Central memory CD8-positive, alpha-beta T cell (primary cell): ENCODE data around the gene NPM3.
A peak's percentile ranks its signal among the peaks of the same experiment; 100 is the strongest.

Experiments used
- ATAC-seq: fragments of 150-1000 bp; cut with Tn5 transposase; replicated peaks from 2 replicates; pipeline ENCODE4 v1.10.0; 2022; ENCODE audit warnings: mild to moderate bottlenecking, moderate FRiP score, moderate number of reproducible peaks; ENCODE audit not compliant: poor library complexity, severe bottlenecking; ENCODE audit errors: extremely low read depth
- DNase-seq, 2 donors: peaks; one replicate each; pipeline ENCODE4 v3.0.0; 2021; ENCODE audit warnings: low spot score in 2 of 2
- H3K27ac Mint-ChIP-seq: one replicate; pipeline ENCODE4 v1.8.0; 2022; ENCODE audit warnings: low read depth, mild to moderate bottlenecking, moderate library complexity, mixed read lengths
- H3K27me3 Mint-ChIP-seq: one replicate; pipeline ENCODE4 v1.8.0; 2022; ENCODE audit warnings: mixed read lengths
- H3K36me3 Mint-ChIP-seq: one replicate; pipeline ENCODE4 v1.8.0; 2022; ENCODE audit warnings: mild to moderate bottlenecking, moderate library complexity, mixed read lengths; ENCODE audit not compliant: insufficient read depth
- H3K4me1 Mint-ChIP-seq: one replicate; pipeline ENCODE4 v1.8.0; 2022; ENCODE audit warnings: mixed read lengths
- H3K4me3 Mint-ChIP-seq: one replicate; pipeline ENCODE4 v1.8.0; 2022; ENCODE audit warnings: mild to moderate bottlenecking, moderate library complexity, mixed read lengths
- H3K9me3 Mint-ChIP-seq: one replicate; pipeline ENCODE4 v1.8.0; 2022; ENCODE audit warnings: mixed read lengths

The NPM3 gene

DNA sequence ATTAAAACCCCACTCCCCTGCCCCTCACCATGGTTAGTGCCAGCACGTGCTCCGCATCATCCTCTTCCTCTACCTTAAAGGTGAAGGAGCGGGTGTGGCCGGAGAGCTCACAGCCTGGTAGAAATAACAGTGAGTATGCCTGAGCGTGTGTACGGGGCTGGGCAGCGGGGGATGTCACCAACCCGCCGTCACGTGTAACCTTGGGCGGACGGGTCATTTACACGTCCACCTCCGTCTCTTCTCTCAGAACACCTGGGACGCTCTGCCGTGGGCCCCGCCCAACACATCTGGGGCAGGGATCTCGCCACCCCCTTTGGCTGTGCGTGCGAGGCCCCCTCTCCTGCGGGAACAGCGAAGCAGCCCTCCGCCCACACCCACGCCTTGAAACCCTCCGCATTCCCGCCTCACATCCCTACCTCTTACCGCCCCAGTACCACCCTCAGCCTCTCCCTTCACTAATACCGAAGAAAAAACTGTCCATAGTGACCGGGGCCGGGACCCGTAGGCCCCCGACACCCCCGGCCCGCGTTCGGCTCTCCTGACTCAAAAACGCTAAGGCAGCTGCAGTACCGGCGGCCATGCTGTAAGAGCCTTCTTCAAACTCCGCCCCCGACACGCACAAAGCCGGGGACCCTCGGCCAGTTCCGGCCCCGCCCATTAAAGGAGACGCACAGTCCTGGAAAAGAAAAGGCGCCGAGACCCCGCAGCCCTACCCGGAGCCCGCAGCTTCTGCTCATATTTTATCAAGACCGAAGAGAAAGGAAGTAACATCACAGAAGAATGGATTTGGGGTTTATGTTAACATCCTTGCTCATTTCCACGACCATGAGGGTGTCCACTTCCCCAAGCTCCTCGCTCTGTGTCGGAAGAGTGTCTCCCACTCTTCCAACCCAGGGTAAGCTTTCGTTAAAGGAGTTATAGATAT, at the start of gene NPM3:
Gene NPM3, minus strand, starts transcription at position 636 of the 925 bp plus-strand sequence. Its CDS starts 56 bp downstream, at position 580.
- Mint-ChIP-seq H3K4me3 (peak within 1 kb of the TSS; percentile 99), H3K4me1 (peaks cover 57% of the 10 kb centered on the region), H3K27me3 (peaks cover 14% of the 10 kb centered on the region), H3K9me3 (no peaks in the 10 kb centered on the region), H3K27ac (peak within 1 kb of the TSS; percentile 96), H3K36me3 (peaks cover 39% of the 10 kb centered on the region)
- peak; percentile 74 for ATAC-seq
- DNase-seq, result peak; percentile 54 to 58

GRCh38 chr10:101832325-101832771, 49.1 kb upstream of the NPM3 start:
- Mint-ChIP-seq H3K4me1 (peaks cover 56% of the 10 kb centered on the region), H3K4me3 (no peak overlapping the region), H3K9me3 (no peaks in the 10 kb centered on the region), H3K27ac (no peak overlapping the region), H3K27me3 (no peaks in the 10 kb centered on the region), H3K36me3 (peaks cover 13% of the 10 kb centered on the region)
- ATAC-seq, result no peak
- no peak for DNase-seq

GRCh38 chr10:101831169-101831811, 48.0 kb upstream of the NPM3 start:
- Mint-ChIP-seq H3K27me3 (no peaks in the 10 kb centered on the region), H3K4me1 (peaks cover 56% of the 10 kb centered on the region), H3K36me3 (peaks cover 13% of the 10 kb centered on the region), H3K9me3 (no peaks in the 10 kb centered on the region), H3K4me3 (peak overlapping the region; percentile 88), H3K27ac (peak overlapping the region; percentile 94)
- DNase-seq (no peak), ATAC-seq (no peak)

DNA sequence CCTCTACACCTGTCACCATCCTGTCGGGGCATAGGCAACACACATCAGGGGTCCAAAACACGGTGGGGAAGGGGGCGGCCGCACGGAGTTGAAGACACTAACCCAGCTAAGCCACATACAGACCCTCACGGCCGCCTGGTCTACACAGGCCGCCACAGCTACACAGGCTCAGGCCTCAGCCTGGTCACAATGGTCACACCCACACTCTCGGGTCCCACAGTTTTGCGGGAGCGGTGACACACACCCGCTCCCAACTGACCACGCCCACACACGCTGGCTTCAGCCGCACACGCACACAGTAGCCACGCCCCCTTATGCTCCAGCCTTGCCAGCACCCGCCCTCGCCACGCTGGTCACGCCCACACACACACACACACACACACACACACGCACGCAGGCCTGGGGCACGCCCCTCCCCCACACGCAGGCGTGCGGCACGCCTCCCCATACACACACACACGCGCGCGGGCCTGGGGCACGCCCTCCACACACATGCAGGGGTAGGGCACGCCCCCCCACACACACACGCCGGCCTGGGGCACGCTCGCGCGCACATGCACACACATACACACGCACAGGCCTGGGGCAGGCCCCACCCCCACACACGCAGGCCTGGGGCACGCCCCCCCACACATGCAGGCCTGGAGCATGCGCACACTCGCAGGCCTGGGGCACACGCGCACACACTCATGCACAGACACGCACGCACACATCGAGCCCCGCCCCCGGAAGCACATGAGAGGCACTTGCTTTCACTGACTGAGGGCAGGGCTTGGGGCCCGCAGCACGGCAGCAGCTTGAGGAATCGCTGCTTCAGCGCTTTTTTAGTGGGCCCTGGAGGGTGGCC, 47.3 kb upstream of the NPM3 start:
- Mint-ChIP-seq H3K9me3 (no peaks in the 10 kb centered on the region), H3K27me3 (no peaks in the 10 kb centered on the region), H3K27ac (peak overlapping the region; percentile 94), H3K4me1 (peaks cover 50% of the 10 kb centered on the region), H3K4me3 (peak overlapping the region; percentile 88), H3K36me3 (peaks cover 13% of the 10 kb centered on the region)
- ATAC-seq (peak; percentile 80), DNase-seq (peak; percentile 84 to 90)

GRCh38 chr10:101829561-101830315, 46.5 kb upstream of the NPM3 start:
- H3K9me3 Mint-ChIP-seq, result no peaks in the 10 kb centered on the region
- peak in 1 of 2 donors; percentile 39 for DNase-seq
- H3K36me3 Mint-ChIP-seq, result peaks cover 12% of the 10 kb centered on the region
- H3K27me3 Mint-ChIP-seq, result no peaks in the 10 kb centered on the region
- H3K27ac Mint-ChIP-seq, result peak overlapping the region; percentile 94
- peak overlapping the region; percentile 88 for H3K4me3 Mint-ChIP-seq
- peak; percentile 20 for ATAC-seq
- H3K4me1 Mint-ChIP-seq, result peaks cover 45% of the 10 kb centered on the region

- no peaks in the 10 kb centered on the region for H3K9me3 Mint-ChIP-seq
Measured at GRCh38 chr10:101828766-101829551, 45.7 kb upstream of the NPM3 start.

DNA sequence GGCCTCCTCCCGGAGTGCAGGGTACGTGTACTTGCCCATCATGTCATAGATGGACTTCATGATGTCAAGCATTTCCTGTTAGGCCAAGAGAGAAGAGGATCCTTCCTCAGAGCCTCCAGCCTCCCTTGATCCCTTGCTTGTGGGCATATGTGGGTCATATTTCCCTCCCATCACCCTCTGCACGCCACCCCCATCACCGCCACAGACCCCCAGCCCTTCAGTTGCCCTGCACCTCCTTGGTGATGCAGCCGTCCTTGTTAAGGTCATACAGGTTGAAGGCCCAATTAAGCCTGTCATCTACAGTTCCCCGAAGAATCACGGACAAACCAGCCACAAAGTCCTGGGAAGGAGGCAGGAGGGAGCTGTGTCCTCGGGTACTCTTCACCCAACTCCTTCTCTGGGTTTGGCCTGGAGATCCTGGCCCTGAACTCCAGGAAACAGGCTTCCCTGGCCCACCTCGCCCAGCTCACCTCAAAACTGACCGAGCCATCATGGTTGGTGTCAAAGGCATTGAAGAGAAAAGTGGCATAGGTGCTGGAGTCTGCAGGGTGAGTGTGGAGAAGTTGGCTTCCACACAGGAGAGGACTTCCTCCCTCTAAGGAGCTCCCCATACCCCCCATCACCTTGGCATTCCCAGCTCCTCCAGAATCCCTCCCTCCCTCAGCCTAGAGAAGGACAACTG, 44.8 kb upstream of the NPM3 start:
- H3K36me3 Mint-ChIP-seq, result peaks cover 16% of the 10 kb centered on the region
- H3K27me3 Mint-ChIP-seq, result no peaks in the 10 kb centered on the region
- peaks cover 30% of the 10 kb centered on the region for H3K4me1 Mint-ChIP-seq
- H3K27ac Mint-ChIP-seq, result no peak overlapping the region
- no peak for ATAC-seq
- no peak for DNase-seq
- H3K4me3 Mint-ChIP-seq, result no peak overlapping the region
- H3K9me3 Mint-ChIP-seq, result no peaks in the 10 kb centered on the region

More at GRCh38 chr10:101828766-101829551, 45.7 kb upstream of the NPM3 start:
- H3K27me3 Mint-ChIP-seq, result no peaks in the 10 kb centered on the region
- H3K27ac Mint-ChIP-seq, result no peak overlapping the region
- ATAC-seq (no peak), DNase-seq (no peak)
- peaks cover 39% of the 10 kb centered on the region for H3K4me1 Mint-ChIP-seq
- H3K36me3 Mint-ChIP-seq, result peaks cover 16% of the 10 kb centered on the region
- no peak overlapping the region for H3K4me3 Mint-ChIP-seq

GRCh38 chr10:101826852-101827434, 43.7 kb upstream of the NPM3 start:
- DNase-seq, result no peak
- ATAC-seq, result no peak
- Mint-ChIP-seq H3K36me3 (peaks cover 15% of the 10 kb centered on the region), H3K27ac (no peak overlapping the region), H3K4me3 (no peak overlapping the region), H3K9me3 (no peaks in the 10 kb centered on the region), H3K4me1 (peaks cover 23% of the 10 kb centered on the region), H3K27me3 (no peaks in the 10 kb centered on the region)

GRCh38 chr10:101824736-101825135, 41.5 kb upstream of the NPM3 start:
- ATAC-seq (no peak), DNase-seq (no peak)
- no peaks in the 10 kb centered on the region for H3K9me3 Mint-ChIP-seq
- H3K27me3 Mint-ChIP-seq, result no peaks in the 10 kb centered on the region
- no peak overlapping the region for H3K27ac Mint-ChIP-seq
- H3K4me3 Mint-ChIP-seq, result no peak overlapping the region
- H3K36me3 Mint-ChIP-seq, result peaks cover 4% of the 10 kb centered on the region
- H3K4me1 Mint-ChIP-seq, result peaks cover 1% of the 10 kb centered on the region

- no peaks in the 10 kb centered on the region for H3K27me3 Mint-ChIP-seq
- DNase-seq, result no peak
- H3K9me3 Mint-ChIP-seq, result no peaks in the 10 kb centered on the region
- H3K4me1 Mint-ChIP-seq, result peaks cover 35% of the 10 kb centered on the region
- peaks cover 22% of the 10 kb centered on the region for H3K36me3 Mint-ChIP-seq
- peak overlapping the region; percentile 98 for H3K27ac Mint-ChIP-seq
- peak; percentile 35 for ATAC-seq
- H3K4me3 Mint-ChIP-seq, result peak overlapping the region; percentile 94
Measured at GRCh38 chr10:101818872-101819633, 35.8 kb upstream of the NPM3 start.
